GM08714 (cell line): Measurements from ENCODE around the gene APC2.
A peak's percentile ranks its signal among the peaks of the same experiment; 100 is the strongest.
"Not testable (repeated sequence)": the region's sequence is repeated elsewhere in the genome, so short reads cannot be mapped to it uniquely, and the experiment has no call there.

Source experiments
- H3K4me3 ChIP-seq: fragments of 200-500 bp; sonication (Bioruptor generic); 2 replicates; pipeline ENCODE4 v1.5.1; 2014; ENCODE audit warnings: mild to moderate bottlenecking, low read length, inconsistent platforms
- ZNF274 ChIP-seq: IDR thresholded peaks from 2 replicates; pipeline ENCODE4 v1.6.1; 2012; ENCODE audit warnings: mild to moderate bottlenecking, low read depth, low read length

APC2 gene

GRCh38 chr19:1490311-1491113 is 40.6 kb downstream of the APC2 start, which contains the start of gene PCSK4:
Gene PCSK4 (minus strand): TSS chr19:1490350. CDS start chr19:1490346, 4 bp downstream.
- TF ChIP-seq ZNF274, result no peak
- peak within 1 kb of the TSS; percentile 55; the same call in 1 of the 2 replicates for H3K4me3 ChIP-seq

- TF ChIP-seq ZNF274, result no peak
- peak within 1 kb of the TSS; percentile 55; the same call in 1 of the 2 replicates for H3K4me3 ChIP-seq
Measured at GRCh38 chr19:1491114-1491848, 41.4 kb downstream of the APC2 start, which contains the start of gene REEP6. Gene REEP6 (plus strand): TSS chr19:1491181. CDS start chr19:1491270, 89 bp downstream.

- no peak overlapping the region for H3K4me3 ChIP-seq
- TF ChIP-seq ZNF274, result no peak
Measured at GRCh38 chr19:1491849-1492170, 41.9 kb downstream of the APC2 start.

GRCh38 chr19:1492474-1493006 is 42.6 kb downstream of the APC2 start:
- no peak for TF ChIP-seq ZNF274
- H3K4me3 ChIP-seq, result no peak overlapping the region

GRCh38 chr19:1494115-1494815 is 44.3 kb downstream of the APC2 start:
- H3K4me3 ChIP-seq, result no peak overlapping the region
- no peak for TF ChIP-seq ZNF274

GRCh38 chr19:1495051-1495798 is 45.3 kb downstream of the APC2 start:
- H3K4me3 ChIP-seq, result no peak overlapping the region
- TF ChIP-seq ZNF274, result no peak

GRCh38 chr19:1495799-1496713 is 46.1 kb downstream of the APC2 start:
- H3K4me3 ChIP-seq, result no peak overlapping the region
- TF ChIP-seq ZNF274, result no peak

- no peak for TF ChIP-seq ZNF274
- H3K4me3 ChIP-seq, result no peak overlapping the region
Measured at GRCh38 chr19:1496714-1497577, 47.0 kb downstream of the APC2 start.

GRCh38 chr19:1497578-1498235 is 47.8 kb downstream of the APC2 start:
- H3K4me3 ChIP-seq, result no peak overlapping the region
- no peak for TF ChIP-seq ZNF274

- H3K4me3 ChIP-seq, result not testable (repeated sequence)
Measured at GRCh38 chr19:1499231-1499630, 49.3 kb downstream of the APC2 start.

GRCh38 chr19:1501200-1501595 is 51.3 kb downstream of the APC2 start:
- no peak for TF ChIP-seq ZNF274
- no peak overlapping the region for H3K4me3 ChIP-seq
